Adipose tissue (tissue), 3 donors: ENCODE measurements around the gene PTPRO. TPM values are rescaled to one million over a fixed set of nuclear protein-coding genes. Genes with fewer than 3 reads are reported as not detected.
"Not testable (repeated sequence)": the region's sequence is repeated elsewhere in the genome, so short reads cannot be mapped to it uniquely, and the experiment has no call there.

Experiments used
- H3K27ac ChIP-seq: one replicate; pipeline ENCODE4 v1.5.1; 2013; ENCODE audit warnings: low read depth, low read length
- WGBS, 3 donors: extraction: QIAGEN DNeasy Blood & Tissue Kit; methylation state at CpG; one replicate each; pipeline ENCODE4 v1.1.7; 2013; 5-methylcytosine and 5-hydroxymethylcytosine counted together
- polyA plus RNA-seq, 3 donors: library from polyadenylated mRNA; stranded (reverse); fragments of 200-250 nt; gene quantifications; one replicate each; pipeline ENCODE4 v1.2.3, GENCODE V29; 2013
- donor health status: healthy with polysubstance abuse.
- donor health status: Bipolar disorder and iron deficiency.
- donor health status: healthy.

Gene PTPRO
- polyA plus RNA-seq, 3 donors: 0.31 to 0.98 (median 0.45) TPM

DNA sequence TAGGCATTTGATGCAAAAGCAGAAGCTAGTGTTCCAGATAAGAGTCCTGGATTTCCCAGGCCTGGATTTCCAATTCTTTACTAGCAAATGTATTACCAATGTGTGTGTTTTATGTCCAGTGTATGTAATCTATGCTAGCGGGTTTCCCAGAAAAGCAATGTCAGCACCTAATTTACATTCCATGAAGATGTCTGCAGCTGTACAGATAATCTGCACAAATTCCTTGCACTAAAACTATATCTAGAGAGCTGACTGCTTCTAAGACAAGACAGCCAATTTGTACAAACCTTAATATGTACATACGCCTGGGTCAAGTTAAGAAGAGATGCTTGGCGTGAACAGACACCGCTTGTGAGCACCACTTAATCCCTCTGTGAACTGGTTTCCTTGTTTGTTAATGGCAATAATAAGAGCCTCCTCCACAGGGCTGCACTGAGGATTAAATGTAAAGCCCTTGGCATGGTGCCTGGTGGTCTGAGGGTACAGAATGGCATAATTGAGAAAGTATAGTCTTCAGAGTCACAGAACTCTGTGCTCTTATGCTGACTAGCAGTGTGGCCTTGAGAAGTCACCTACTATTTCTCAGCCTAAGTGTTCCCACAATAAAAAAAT lies 281.3 kb downstream of the PTPRO start:
- no peak overlapping the region for H3K27ac ChIP-seq
- WGBS, 3 donors: 94 to 98% (median 97%) methylated on average over 4 of the region's 4 CpGs

DNA sequence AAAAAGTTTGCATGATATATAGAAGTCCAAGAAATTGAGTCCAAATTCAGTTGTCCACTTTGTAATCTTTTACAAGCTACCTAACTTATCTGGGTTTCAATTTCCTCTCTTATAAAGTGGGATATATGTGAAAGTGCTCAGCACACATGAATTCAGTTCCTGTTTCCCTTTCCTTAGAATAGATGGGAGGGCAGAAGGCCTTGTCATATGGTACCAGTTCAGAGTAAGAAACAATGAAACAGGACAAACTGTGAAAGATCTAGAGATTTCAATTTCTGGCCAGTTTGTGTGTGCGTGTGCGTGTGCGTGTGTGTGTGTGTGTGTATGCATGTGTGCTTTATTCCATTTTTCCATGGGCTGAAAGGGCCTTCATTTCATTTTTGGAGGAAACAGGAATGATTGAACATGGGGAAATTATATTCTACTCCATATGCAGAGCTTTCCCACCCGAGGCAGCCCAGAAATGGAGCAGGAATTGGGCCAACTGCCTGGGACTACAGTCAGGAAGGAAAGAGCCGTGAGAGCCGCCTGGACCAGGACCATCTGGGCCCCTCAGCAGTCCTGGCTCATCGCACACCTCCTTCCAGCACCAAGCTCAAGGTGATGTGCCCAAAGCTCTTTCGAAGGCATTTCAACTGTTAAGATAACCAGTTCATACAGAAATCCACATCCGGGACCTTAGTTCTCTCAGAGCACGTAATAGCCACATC lies 283.7 kb downstream of the PTPRO start:
- H3K27ac ChIP-seq: no peak overlapping the region
- WGBS, 3 donors: 78 to 87% (median 79%) methylated on average over 10 of the region's 10 CpGs

- 60 to 89% (median 83%) methylated on average over 1 of the region's 1 CpG for WGBS, 3 donors
Measured at GRCh38 chr12:15608406-15608805, 286.1 kb downstream of the PTPRO start.

GRCh38 chr12:15608941-15609340 lies 286.6 kb downstream of the PTPRO start:
- WGBS, 3 donors: 53 to 85% (median 71%) methylated on average over 1 of the region's 1 CpG
- H3K27ac ChIP-seq: no peak overlapping the region

More at GRCh38 chr12:15608406-15608805, 286.1 kb downstream of the PTPRO start:
- H3K27ac ChIP-seq: no peak overlapping the region

- 48 to 85% (median 50%) methylated on average over 1 of the region's 1 CpG for WGBS, 3 donors
- H3K27ac ChIP-seq: no peak overlapping the region
Measured at GRCh38 chr12:15613981-15614380, 291.7 kb downstream of the PTPRO start.

GRCh38 chr12:15616495-15616894 lies 294.2 kb downstream of the PTPRO start:
- WGBS, 3 donors: 79 to 96% (median 95%) methylated on average over 8 of the region's 8 CpGs
- H3K27ac ChIP-seq: not testable (repeated sequence)

DNA sequence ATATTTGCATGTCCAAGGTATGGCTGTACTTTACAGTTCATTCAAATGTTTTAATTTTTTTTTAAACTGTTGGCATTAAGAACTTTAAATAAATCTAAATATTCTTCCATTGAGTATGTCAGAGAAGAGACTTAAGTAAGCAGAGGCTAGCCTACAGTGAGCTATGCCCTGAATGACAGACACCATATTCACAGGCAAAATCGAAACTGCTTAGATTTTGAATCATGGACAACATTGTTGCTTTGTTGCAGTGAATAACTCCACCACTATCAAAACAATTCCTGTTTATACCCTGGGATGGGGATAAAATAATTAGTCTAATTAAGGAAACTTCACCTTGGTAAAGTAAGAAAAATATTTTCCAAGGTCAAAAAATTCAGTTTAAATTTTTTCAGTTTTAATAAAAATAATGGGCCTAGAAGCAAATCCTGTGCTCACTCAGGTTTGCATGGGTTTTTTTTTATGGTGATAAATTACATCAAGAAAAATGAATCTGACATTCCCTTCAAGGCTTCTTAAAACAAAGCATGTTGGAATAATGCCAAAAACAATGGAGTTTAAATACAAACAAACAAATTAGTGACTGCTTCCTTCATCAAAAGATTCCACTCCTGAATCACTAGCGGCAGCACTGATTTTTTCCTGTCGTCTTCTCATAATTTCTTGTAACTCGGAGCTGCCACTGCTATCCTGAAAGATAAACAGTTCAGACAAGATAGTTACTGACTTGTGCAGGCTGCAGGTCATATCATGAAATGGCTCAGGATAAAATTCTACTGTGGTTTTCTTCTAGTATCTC lies 298.6 kb downstream of the PTPRO start:
- 63 to 68% (median 66%) methylated on average over 4 of the region's 4 CpGs for WGBS, 3 donors
- H3K27ac ChIP-seq: no peak overlapping the region

DNA sequence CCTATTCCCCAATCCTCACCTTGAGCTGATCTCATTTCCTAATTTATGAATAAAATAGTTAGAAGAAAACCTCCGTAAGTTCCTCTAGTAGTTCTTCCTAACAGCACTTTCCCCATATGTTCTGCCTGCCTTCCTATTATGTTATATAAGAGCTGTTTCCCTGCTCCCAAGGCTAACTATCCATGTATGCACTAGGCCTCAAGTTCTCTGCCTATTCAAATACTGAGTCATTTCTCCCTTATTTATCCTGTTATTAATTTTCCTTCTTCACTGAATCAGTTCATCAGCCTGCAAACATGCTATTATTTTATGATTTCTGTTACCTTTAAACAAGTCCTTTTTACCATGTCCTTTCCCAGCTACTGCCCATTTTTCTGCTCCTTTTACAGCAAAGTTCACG lies 302.8 kb downstream of the PTPRO start:
- 95 to 100% (median 98%) methylated on average over 2 of the region's 2 CpGs for WGBS, 3 donors
- H3K27ac ChIP-seq: no peak overlapping the region

- peak overlapping the region; percentile 72 for H3K27ac ChIP-seq
- 39 to 68% (median 43%) methylated on average over 4 of the region's 4 CpGs for WGBS, 3 donors
Measured at GRCh38 chr12:15627995-15628945, 306.0 kb downstream of the PTPRO start.

DNA sequence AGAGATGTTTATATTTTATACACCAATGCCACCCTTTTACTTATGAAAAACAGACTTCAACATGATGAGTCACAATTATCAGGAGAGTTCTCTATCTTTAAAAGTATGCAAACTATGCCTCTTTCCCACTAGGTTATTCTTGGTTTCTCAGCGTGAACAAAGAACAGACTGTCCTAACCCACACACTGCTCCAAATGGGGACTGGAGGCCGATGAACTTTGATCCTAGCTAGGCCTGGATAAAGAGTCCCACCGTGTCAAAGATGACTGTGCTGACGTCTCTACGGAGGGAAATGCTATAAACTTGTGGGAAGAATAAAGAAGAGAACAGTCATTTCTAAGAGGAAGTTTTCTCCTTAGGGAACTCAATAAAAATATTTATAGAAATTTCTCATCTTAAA lies 306.8 kb downstream of the PTPRO start:
- no peak overlapping the region for H3K27ac ChIP-seq
- WGBS, 3 donors: 11 to 32% (median 28%) methylated on average over 5 of the region's 5 CpGs

DNA sequence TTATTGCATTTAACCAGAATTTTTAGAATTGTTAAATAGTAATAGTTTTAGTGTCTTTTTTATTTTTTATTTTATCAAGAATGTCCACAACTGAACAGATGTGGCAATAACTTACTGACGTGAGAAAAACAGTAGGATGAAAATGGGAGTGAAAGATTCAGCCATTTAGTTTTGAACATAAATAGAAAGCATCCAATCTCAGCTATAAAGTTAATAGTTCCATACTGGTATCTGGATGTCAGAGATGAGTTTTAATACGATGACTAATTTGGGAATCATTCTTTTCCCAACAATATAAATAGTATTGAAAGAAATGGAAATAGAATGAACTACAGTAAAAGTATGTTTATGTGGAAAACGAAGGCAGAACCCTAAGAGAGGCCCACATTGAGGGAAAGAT lies 307.5 kb downstream of the PTPRO start:
- WGBS, 3 donors: 58 to 80% (median 62%) methylated on average over 3 of the region's 3 CpGs
- H3K27ac ChIP-seq: no peak overlapping the region

DNA sequence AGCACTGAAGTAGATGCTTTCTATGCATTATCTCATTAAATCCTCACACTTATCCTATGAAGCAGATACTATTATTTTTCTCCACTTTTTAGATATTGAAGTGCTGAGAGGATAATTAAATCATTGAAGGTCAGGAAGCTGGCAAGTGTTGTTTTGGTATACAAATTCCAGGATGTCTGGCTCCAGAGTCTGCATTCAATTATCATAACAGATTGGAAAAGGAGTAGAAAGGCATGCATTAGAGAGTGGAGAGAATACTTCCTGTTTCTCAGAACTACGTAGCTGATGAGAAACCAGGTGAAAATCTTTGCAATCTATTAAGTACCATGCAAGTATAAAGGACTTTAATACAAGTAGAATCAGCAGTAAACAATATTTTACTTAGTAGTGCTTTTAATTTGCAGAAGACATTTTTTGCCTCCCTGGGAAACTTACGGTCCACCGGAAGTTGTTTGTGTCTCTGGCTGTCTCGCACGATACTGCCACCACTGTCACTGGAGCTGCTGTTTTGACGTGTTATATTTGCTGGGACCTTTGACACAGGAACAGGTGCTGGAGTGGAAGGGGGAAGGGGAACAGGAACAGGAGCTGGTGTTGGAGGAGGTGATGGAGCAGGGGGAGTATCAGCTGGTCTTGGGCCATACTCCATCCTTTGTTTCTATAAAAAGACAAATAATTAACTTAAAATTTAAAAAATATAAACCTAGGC lies 308.9 kb downstream of the PTPRO start:
- no peak overlapping the region for H3K27ac ChIP-seq
- WGBS, 3 donors: 59 to 74% (median 71%) methylated on average over 6 of the region's 6 CpGs

GRCh38 chr12:15632708-15633107 lies 310.4 kb downstream of the PTPRO start:
- 91 to 94% (median 94%) methylated on average over 4 of the region's 4 CpGs for WGBS, 3 donors

GRCh38 chr12:15633201-15633600 lies 310.9 kb downstream of the PTPRO start:
- 90 to 100% (median 95%) methylated on average over 1 of the region's 1 CpG for WGBS, 3 donors
- no peak overlapping the region for H3K27ac ChIP-seq

More at GRCh38 chr12:15632708-15633107, 310.4 kb downstream of the PTPRO start:
- H3K27ac ChIP-seq: no peak overlapping the region

- H3K27ac ChIP-seq: no peak overlapping the region
- 72 to 95% (median 75%) methylated on average over 4 of the region's 4 CpGs for whole genome bisulfite sequencing, 3 donors
Measured at GRCh38 chr12:15634010-15634683, 311.8 kb downstream of the PTPRO start.

DNA sequence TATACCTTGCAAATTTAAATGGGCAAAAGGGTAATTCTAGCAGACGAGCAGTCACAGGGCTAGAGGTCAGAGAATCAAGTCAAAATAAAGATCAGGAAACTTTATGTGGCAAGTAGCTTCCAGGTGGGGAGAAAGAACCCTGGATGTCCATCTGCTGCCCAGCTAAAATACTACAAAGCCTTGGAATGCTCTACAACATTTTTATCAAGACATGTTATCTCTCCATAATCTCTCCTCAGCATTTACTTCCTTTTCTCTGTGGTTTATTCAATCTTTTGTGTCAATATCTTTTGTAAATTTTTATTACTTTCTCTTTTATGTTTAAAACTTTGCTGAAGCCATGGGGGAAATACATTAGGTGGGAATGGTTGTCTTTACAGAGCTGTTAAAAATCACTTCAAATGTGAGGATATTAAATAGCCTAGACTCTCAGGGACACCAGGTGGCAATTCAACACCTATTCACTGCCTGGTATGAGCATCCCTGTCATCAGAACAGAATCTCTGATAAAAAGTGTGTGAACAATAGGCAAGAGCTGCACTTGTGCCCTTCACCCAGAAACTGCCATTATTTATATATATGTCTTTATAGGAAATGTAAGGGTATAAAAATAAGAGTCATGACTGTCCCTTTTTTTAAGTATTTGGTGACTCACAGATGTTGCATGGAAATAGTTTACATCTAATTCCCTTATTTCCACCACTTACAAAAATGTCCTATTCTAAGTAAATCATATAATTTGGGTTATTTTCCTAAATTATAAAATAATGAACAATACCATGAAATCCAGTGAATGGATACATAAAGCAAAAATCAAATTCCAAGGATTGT lies 314.0 kb downstream of the PTPRO start:
- WGBS, 3 donors: 67 to 79% (median 77%) methylated on average over 1 of the region's 1 CpG
- H3K27ac ChIP-seq: no peak overlapping the region
